H1 (cell line): ENCODE data around the gene PKD2. TPM values are rescaled to one million over a fixed set of nuclear protein-coding genes. Genes with fewer than 3 reads are reported as not detected.

Experiments
- CBX5 ChIP-seq: fragments of 300-800, 300-1000 bp; sonication (generic); IDR thresholded peaks from 2 replicates; pipeline ENCODE4 v1.7.1; 2016; ENCODE audit warnings: antibody characterized with exemption, low read length, low read depth
- CTBP2 ChIP-seq: IDR thresholded peaks from 2 replicates; pipeline ENCODE4 v1.7.0; 2011; ENCODE audit warnings: borderline replicate concordance, mild to moderate bottlenecking, moderate library complexity, mixed read lengths, low read length; ENCODE audit not compliant: insufficient read depth, insufficient read length
- POLR2A ChIP-seq, 2 experiments: IDR thresholded peaks; 1 replicate in 1 of 2; 2 replicates in 1 of 2; pipeline ENCODE4 v1.6.1; 2011; ENCODE audit warnings: low read depth in 2 of 2, low read length in 2 of 2, mild to moderate bottlenecking in 2 of 2; ENCODE audit errors: control extremely low read depth in 1 of 2
- RNF2 ChIP-seq: fragments of 200-900, 300-1000 bp; sonication (generic); IDR thresholded peaks from 2 replicates; pipeline ENCODE4 v1.7.1; 2016; ENCODE audit warnings: borderline replicate concordance, low read depth, mild to moderate bottlenecking, antibody characterized with exemption, low read length; ENCODE audit not compliant: poor library complexity, severe bottlenecking; ENCODE audit errors: missing control alignments
- SRF ChIP-seq: IDR thresholded peaks from 2 replicates; pipeline ENCODE4 v1.6.1; 2011; ENCODE audit warnings: mild to moderate bottlenecking, low read depth, low read length, moderate library complexity
- polyA plus RNA-seq, 7 experiments: library from polyadenylated mRNA; depleted of rRNA in 3 of 7; stranded (reverse) in 5 of 7; unstranded in 2 of 7; fragments of >200 nt in 5 of 7; fragments of 200-250 nt in 2 of 7; gene quantifications; 1 replicate in 5 of 7; 2 replicates in 1 of 7; 4 replicates in 1 of 7; pipeline versions ENCODE4 v1.2.1 to v1.2.3, GENCODE V29; 2011 to 2013; ENCODE audit warnings: missing spikeins in 2 of 7, mixed read lengths in 2 of 7
- total RNA-seq: library from RNA; stranded (reverse); fragmentation: NEBNext Ultra II Directional; extraction: Animal tissue kit (Norgen Biotek cat#: 25700); gene quantifications from 2 replicates; pipeline ENCODE4 v1.2.1, GENCODE V29; 2021

The PKD2 gene
- total and polyA plus RNA-seq, 2 of the 8 experiments (the other 6 are each of a cell fraction or from before 2014, with no cell fraction given) = 16.0 to 32.0 TPM

DNA sequence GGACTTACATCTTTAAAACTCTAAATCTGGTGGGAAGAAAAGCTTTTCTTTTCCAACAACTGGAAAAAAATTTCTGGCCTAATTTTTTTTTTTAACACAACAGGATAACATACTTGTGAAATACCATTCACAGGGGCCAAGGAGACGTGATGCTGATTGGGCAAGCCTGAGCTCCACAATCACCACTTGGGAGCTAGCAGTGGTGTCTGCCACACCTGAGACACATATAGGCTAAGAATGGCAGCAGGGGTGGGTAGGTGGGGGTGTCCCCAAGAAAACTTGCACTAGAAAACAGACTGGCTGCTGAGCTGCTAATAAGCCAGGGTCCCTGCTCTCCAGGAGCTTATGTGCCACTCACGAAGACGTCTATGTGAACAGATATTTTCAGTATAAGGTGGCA is 5.6 kb upstream of the PKD2 start (continued):
- TF ChIP-seq RNF2 (no peak), SRF (no peak), CBX5 (no peak), POLR2A (IDR thresholded peaks at IDR 0.05; ENCODE audit: control extremely low read depth in 1 of 2, low read depth in 2 of 2, low read length in 2 of 2) (no peak), CTBP2 (no peak)
